Parathyroid adenoma (tissue), 2 donors: ENCODE data around the gene PDZRN3.
"Not testable (repeated sequence)": the region's sequence is repeated elsewhere in the genome, so short reads cannot be mapped to it uniquely, and the experiment has no call there.

Source experiments
- H2AFZ ChIP-seq: fragments of 300-600 bp; sonication (generic); one replicate; pipeline ENCODE4 v1.7.0; 2017; ENCODE audit warnings: antibody characterized with exemption, mild to moderate bottlenecking
- H3K27ac ChIP-seq: fragments of 300-600 bp; sonication (generic); one replicate; pipeline ENCODE4 v1.7.0; 2017
- H3K27me3 ChIP-seq: fragments of 300-600 bp; sonication (generic); one replicate; pipeline ENCODE4 v1.7.0; 2017; ENCODE audit warnings: low read length; ENCODE audit not compliant: control insufficient read depth, insufficient read depth
- H3K36me3 ChIP-seq: fragments of 300-600 bp; sonication (generic); one replicate; pipeline ENCODE4 v1.7.0; 2017; ENCODE audit warnings: low read length; ENCODE audit not compliant: control insufficient read depth, insufficient read depth
- H3K4me1 ChIP-seq: fragments of 300-600 bp; sonication (generic); one replicate; pipeline ENCODE4 v1.7.0; 2017; ENCODE audit warnings: control low read depth
- H3K4me2 ChIP-seq: fragments of 300-600 bp; sonication (generic); one replicate; pipeline ENCODE4 v1.7.0; 2017; ENCODE audit warnings: low read length
- H3K4me3 ChIP-seq: fragments of 300-600 bp; sonication (generic); one replicate; pipeline ENCODE4 v1.7.0; 2017; ENCODE audit warnings: low read depth, low read length
- H3K79me2 ChIP-seq: fragments of 300-600 bp; sonication (generic); one replicate; pipeline ENCODE4 v1.7.0; 2017; ENCODE audit warnings: control low read depth
- H3K9ac ChIP-seq: fragments of 300-600 bp; sonication (generic); one replicate; pipeline ENCODE4 v1.7.0; 2017; ENCODE audit warnings: mild to moderate bottlenecking
- H3K9me3 ChIP-seq: fragments of 300-600 bp; sonication (generic); one replicate; pipeline ENCODE4 v1.7.0; 2017; ENCODE audit warnings: low read length; ENCODE audit not compliant: control insufficient read depth
- TF ChIP-seq, protein P1 (sequence below): fragments of 300-600 bp; sonication (generic); IDR thresholded peaks from one replicate; pipeline ENCODE4 v1.7.0; 2017; ENCODE audit warnings: antibody characterized with exemption, mild to moderate bottlenecking
- donor health status: primary hyperparathyroidism.

Gene PDZRN3

DNA sequence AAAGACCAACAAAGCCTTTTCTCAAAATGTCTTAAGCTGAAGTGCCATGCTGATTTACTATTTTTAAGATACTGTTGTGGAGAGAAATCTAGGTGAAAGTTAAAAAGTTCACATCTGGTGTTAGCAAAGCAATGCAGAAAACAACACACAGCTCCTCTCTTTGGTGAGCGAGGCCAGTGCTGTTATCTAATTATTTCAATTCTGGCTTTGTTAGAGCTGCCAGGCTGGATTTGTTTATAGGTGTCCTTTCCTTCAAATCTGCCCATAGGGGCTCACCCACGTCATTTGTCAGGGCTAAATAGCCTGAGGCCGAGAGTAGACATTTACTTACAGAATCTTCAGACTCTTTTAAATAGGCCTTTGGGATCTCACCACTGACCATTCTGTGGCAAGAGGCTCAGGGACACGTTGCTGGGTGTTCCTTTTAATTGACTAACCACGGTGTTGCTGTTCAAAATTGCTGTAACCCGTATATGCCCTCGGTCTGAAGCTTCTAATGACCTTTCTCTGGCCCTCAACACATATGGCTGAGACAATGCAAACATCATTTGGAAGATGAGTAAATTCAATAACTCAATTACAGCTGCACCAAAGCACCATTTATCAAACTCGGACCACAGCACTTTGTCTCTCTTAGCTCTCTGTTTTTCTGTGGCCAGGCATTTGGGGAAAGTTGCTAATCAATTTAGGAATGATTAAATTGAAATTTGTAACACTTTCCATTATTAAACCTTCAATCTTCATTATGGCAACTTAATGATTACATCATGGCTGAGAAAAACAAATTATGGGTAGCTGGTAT is 152.6 kb downstream of the PDZRN3 start:
- no peak overlapping the region for H3K27ac ChIP-seq
- no peaks in the 10 kb centered on the region for H3K27me3 ChIP-seq
- no peaks in the 10 kb centered on the region for H3K4me1 ChIP-seq
- no peaks in the 10 kb centered on the region for H3K79me2 ChIP-seq
- no peaks in the 10 kb centered on the region for H3K36me3 ChIP-seq
- no peak overlapping the region for H3K4me2 ChIP-seq
- H3K4me3 ChIP-seq: no peak overlapping the region
- TF ChIP-seq, protein P1, sequence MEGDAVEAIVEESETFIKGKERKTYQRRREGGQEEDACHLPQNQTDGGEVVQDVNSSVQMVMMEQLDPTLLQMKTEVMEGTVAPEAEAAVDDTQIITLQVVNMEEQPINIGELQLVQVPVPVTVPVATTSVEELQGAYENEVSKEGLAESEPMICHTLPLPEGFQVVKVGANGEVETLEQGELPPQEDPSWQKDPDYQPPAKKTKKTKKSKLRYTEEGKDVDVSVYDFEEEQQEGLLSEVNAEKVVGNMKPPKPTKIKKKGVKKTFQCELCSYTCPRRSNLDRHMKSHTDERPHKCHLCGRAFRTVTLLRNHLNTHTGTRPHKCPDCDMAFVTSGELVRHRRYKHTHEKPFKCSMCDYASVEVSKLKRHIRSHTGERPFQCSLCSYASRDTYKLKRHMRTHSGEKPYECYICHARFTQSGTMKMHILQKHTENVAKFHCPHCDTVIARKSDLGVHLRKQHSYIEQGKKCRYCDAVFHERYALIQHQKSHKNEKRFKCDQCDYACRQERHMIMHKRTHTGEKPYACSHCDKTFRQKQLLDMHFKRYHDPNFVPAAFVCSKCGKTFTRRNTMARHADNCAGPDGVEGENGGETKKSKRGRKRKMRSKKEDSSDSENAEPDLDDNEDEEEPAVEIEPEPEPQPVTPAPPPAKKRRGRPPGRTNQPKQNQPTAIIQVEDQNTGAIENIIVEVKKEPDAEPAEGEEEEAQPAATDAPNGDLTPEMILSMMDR: no peak
- no peaks in the 10 kb centered on the region for H3K9me3 ChIP-seq
- H3K9ac ChIP-seq: no peak overlapping the region
- H2AFZ ChIP-seq: no peak overlapping the region

DNA sequence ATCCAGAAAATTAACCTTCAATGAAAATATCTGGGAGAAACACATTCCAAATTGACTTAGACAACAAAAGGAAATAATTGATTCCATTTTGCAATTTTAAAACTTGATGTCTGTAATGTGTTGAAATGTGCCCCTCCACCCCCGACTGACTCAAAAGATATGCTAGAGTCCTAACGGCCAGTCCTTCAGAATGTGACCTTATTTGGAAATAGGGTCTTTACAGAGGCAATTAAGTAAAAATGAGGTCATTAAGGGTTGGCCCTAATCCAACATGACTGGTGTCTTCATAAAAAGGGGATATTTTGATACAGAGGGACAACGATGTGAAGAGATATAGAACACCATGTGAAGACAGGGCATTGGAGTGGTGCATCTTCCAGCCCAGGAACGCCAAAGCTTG is 153.9 kb downstream of the PDZRN3 start:
- Histone ChIP-seq H3K79me2 (no peaks in the 10 kb centered on the region), H2AFZ (no peak overlapping the region), H3K36me3 (no peaks in the 10 kb centered on the region), H3K4me3 (no peak overlapping the region), H3K27ac (no peak overlapping the region), H3K9ac (no peak overlapping the region), H3K9me3 (no peaks in the 10 kb centered on the region), H3K4me1 (no peaks in the 10 kb centered on the region), H3K27me3 (no peaks in the 10 kb centered on the region), H3K4me2 (no peak overlapping the region)
- TF ChIP-seq, protein P1: no peak

- H2AFZ ChIP-seq: no peak overlapping the region
- no peak overlapping the region for H3K27ac ChIP-seq
- H3K9me3 ChIP-seq: no peaks in the 10 kb centered on the region
- H3K4me3 ChIP-seq: no peak overlapping the region
- TF ChIP-seq, protein P1: no peak
- H3K4me1 ChIP-seq: no peaks in the 10 kb centered on the region
- no peak overlapping the region for H3K9ac ChIP-seq
- no peaks in the 10 kb centered on the region for H3K36me3 ChIP-seq
- no peaks in the 10 kb centered on the region for H3K27me3 ChIP-seq
- no peaks in the 10 kb centered on the region for H3K79me2 ChIP-seq
- H3K4me2 ChIP-seq: no peak overlapping the region
These were observed 155.4 kb downstream of the PDZRN3 start for GRCh38 chr3:73469331-73469730.

GRCh38 chr3:73467211-73467610 is 157.5 kb downstream of the PDZRN3 start:
- H3K4me3 ChIP-seq: no peak overlapping the region
- no peak overlapping the region for H3K4me2 ChIP-seq
- H3K9me3 ChIP-seq: no peaks in the 10 kb centered on the region
- H2AFZ ChIP-seq: no peak overlapping the region
- no peak overlapping the region for H3K27ac ChIP-seq
- no peaks in the 10 kb centered on the region for H3K4me1 ChIP-seq
- no peaks in the 10 kb centered on the region for H3K36me3 ChIP-seq
- no peaks in the 10 kb centered on the region for H3K79me2 ChIP-seq
- no peaks in the 10 kb centered on the region for H3K27me3 ChIP-seq
- TF ChIP-seq, protein P1: no peak
- H3K9ac ChIP-seq: no peak overlapping the region

- Histone ChIP-seq H2AFZ (no peak overlapping the region), H3K9me3 (no peaks in the 10 kb centered on the region), H3K4me2 (no peak overlapping the region), H3K9ac (no peak overlapping the region), H3K36me3 (no peaks in the 10 kb centered on the region), H3K79me2 (no peaks in the 10 kb centered on the region), H3K4me1 (no peaks in the 10 kb centered on the region), H3K27ac (no peak overlapping the region), H3K27me3 (no peaks in the 10 kb centered on the region), H3K4me3 (no peak overlapping the region)
- TF ChIP-seq, protein P1: no peak
These were observed 158.8 kb downstream of the PDZRN3 start for GRCh38 chr3:73465926-73466325.

GRCh38 chr3:73464126-73464525 is 160.6 kb downstream of the PDZRN3 start:
- H3K9me3 ChIP-seq: not testable (repeated sequence)

More at GRCh38 chr3:73464126-73464525, 160.6 kb downstream of the PDZRN3 start:
- H2AFZ ChIP-seq, H3K4me2 ChIP-seq, H3K36me3 ChIP-seq, H3K27me3 ChIP-seq, H3K4me3 ChIP-seq, H3K4me1 ChIP-seq, H3K27ac ChIP-seq, H3K9ac ChIP-seq, H3K79me2 ChIP-seq: not testable (repeated sequence)
